EH (cell line): ENCODE results near the gene PTGDS.
A peak's percentile ranks its signal among the peaks of the same experiment; 100 is the strongest.

Source experiments
- DNase-seq: peaks from one replicate; pipeline ENCODE4 v3.0.0-alpha.2; 2015; ENCODE audit warnings: low read depth

PTGDS gene

GRCh38 chr9:136945333-136946227, 31.7 kb upstream of the PTGDS start:
- no peak for DNase-seq

- no peak for DNase-seq
Measured at GRCh38 chr9:136946228-136947027, 30.9 kb upstream of the PTGDS start.

DNA sequence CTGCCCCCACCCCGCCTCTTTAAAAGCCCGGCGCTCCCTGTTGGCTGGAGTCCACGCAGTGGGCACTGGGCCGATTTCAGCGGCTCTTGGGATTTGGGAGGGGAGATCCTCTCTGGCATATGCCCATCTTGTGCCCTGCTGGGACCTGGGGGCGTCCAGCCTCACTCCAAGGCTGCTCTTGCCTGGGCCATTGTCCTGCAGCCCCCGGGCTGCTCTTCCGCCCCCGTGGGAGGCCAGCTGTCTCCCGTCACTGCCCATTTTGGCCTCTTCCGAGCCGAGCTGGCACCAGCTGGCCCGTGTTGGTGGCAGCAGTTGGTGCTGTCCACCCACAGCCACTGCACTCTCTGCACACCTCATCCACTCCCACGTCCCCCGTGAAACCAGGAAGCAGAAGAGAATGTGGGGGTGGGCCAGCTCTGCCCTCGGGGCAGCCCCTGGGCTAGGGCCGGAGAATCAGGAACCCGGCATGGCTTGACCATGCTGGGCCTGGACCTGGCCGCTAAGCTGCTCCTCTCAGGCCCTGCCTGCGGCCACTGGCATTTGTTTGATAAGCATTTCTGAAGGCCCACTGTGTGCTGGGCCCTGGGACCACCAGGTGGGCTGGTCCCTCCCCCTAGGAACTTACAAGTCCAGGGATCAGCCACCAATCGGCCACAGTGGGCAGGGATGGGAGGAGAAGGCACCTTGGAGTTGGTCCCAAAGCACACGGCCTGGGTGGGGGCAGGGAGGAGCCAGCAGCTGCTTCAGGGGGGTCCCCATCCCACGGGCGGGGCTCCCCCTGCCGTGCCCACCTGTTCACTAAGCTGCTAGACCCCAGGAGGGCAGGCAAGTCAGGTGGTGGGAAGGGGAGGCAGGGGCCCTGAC, 30.0 kb upstream of the PTGDS start:
- DNase-seq: no peak

- peak; percentile 51 for DNase-seq
Measured at GRCh38 chr9:136947955-136948510, 29.3 kb upstream of the PTGDS start.

- no peak for DNase-seq
Measured at GRCh38 chr9:136949239-136949816, 28.0 kb upstream of the PTGDS start.

DNA sequence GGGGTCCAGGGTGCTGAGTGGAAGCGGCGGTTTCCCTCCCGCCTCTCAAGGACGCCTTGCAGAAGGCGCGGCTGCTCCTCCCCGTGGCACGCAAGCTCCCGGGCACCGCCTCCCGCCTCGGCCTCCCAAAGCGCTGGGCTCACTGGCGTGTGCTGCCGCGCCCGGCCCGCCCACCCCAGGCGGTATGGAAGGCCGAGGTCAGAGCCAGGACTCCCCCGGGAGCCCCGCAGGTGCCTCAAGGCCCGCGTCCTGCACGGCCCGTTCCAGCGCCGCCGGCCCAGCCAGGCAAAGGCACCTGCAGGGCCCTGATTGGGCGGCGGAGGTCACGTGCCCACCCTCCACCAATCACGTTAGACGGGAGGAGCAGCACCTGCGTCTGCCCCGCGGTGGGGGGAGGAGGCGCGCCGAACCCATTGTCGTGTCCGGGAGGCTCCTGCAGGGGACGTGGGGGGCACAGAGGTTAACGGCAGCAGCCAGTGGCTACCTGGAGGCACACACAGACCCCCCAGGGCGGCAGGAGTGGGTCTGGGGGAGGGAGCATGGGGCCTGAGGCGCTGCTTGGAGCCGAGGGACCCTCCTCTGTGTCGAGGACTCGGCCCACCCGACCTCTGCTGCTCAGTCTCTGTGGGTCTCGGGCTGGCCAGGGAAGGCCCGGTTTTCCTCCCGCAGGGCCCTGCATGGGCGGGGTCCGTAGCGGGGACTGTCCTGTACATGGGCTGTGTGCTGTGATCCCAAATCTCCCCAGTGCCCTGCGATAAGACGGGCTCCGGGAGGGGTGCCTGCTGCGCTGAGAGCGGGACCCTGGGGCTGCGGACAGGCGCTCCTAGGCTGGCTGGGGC, 27.3 kb upstream of the PTGDS start:
- peak; percentile 87 for DNase-seq

- DNase-seq: peak; percentile 7
Measured at GRCh38 chr9:136950656-136951276, 26.5 kb upstream of the PTGDS start.

- DNase-seq: no peak
Measured at GRCh38 chr9:136951541-136952320, 25.6 kb upstream of the PTGDS start, which contains the start of gene LCN12. TSS of gene LCN12 (plus strand) at chr9:136952273. CDS start at chr9:136952328, 55 bp downstream.

DNA sequence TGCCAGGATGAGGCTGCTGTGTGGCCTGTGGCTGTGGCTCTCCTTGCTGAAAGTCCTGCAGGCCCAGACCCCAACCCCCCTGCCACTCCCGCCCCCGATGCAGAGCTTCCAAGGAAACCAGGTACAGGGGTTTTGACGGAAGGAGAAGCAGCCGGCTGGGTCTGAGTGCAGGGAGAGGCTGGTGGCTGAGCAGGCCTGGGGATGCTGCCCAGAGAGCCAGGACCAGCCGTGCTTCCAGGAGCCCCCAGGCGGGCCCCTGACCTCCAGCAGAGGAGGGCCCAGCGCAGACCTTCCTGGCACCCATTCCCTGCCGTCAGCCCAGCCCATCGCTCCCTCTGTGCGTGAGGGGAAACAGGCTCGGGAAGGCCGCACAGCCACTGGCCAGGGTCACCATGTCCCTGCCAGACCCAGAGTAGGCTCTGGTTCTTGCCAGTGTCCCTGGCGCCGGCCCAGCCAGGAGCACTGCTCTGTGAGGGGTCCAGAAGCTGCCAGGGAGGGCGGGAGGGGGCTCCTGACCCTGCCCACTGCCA, 24.9 kb upstream of the PTGDS start:
- DNase-seq: no peak

GRCh38 chr9:136952876-136953770, 24.2 kb upstream of the PTGDS start:
- DNase-seq: no peak

GRCh38 chr9:136953771-136954269, 23.5 kb upstream of the PTGDS start:
- DNase-seq: no peak

- DNase-seq: no peak
Measured at GRCh38 chr9:136954270-136955083, 22.8 kb upstream of the PTGDS start.

DNA sequence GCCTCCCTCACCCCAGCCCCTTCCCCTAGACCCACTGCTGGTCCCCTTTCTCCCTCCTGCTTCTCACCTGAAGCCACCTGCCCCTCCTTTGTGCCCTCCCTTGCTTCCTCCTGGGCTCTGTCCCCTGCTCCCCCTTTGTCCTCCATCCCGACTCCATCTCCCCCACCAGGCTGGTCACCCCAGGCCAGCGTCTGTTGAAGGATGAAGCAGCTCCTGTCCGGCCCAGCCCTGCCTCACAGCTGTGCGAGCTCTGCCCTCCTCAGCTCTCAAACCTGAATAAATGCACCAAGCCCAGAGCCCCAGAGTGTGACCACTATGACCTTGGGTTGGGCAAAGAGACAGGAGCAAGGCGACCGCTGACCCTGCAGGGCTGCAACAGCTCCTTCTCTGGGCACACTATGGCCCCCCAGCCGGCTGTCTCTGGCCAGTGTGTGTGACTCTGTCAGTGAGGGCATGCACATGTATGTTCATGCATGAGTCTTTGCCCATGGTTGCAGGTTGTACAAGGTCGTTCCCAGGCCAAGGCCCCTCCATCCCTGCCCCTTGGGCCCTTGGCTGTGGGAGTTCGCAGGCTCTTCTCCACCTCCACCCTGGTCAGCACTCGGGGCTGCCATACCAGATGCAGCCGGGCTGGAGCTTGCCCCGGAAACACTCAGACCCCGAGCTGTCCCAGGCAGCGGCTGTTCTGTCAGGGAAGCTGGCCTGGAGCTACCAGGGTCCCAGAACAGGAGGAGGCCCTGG, 21.9 kb upstream of the PTGDS start:
- DNase-seq: no peak

DNA sequence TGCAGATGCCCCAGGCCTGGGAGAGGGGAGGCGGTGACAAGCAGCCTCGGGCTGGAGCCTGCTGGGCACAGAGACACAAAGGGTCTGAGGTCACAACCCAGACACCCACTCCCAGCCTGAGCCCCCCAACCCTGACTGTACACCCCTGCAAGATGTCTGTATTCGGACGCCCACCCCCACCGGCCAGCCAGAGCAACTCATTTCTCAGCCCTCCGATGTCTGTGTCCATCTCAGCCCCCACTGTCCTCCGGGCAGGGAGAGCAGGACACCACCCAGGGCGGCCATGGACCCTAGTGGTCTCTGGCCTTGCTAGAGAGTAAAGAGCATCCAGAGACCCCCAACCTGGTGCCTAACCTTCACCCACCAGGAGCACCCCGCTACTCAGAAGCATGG, 21.4 kb upstream of the PTGDS start:
- no peak for DNase-seq

GRCh38 chr9:136956604-136957003, 20.7 kb upstream of the PTGDS start:
- no peak for DNase-seq

DNA sequence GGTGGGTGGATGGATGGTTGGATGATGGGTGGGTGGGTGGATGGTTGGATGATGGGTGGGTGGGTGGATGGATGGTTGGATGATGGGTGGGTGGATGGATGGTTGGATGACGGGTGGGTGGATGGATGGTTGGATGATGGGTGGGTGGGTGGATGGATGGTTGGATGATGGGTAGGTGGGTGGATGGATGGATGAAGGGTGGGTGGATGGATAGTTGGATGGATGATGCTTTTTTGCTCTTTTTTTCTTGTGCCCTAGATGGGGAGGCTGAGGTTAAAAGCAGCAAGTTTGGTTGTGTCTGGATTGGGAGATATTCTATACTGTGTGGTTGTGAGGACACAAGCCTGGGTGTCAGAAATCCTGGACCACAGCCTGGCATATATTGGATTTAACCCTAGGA, 19.8 kb upstream of the PTGDS start:
- no peak for DNase-seq
